Ecto neural progenitor cell (in vitro differentiated cells): Measurements from ENCODE around the gene FGR.
A peak's percentile ranks its signal among the peaks of the same experiment; 100 is the strongest.
"Not testable (repeated sequence)": the region's sequence is repeated elsewhere in the genome, so short reads cannot be mapped to it uniquely, and the experiment has no call there.

Experiments used
- DNase-seq: peaks from one replicate; pipeline ENCODE4 v3.0.0-alpha.2; 2018; ENCODE audit warnings: low spot score

Gene FGR

DNA sequence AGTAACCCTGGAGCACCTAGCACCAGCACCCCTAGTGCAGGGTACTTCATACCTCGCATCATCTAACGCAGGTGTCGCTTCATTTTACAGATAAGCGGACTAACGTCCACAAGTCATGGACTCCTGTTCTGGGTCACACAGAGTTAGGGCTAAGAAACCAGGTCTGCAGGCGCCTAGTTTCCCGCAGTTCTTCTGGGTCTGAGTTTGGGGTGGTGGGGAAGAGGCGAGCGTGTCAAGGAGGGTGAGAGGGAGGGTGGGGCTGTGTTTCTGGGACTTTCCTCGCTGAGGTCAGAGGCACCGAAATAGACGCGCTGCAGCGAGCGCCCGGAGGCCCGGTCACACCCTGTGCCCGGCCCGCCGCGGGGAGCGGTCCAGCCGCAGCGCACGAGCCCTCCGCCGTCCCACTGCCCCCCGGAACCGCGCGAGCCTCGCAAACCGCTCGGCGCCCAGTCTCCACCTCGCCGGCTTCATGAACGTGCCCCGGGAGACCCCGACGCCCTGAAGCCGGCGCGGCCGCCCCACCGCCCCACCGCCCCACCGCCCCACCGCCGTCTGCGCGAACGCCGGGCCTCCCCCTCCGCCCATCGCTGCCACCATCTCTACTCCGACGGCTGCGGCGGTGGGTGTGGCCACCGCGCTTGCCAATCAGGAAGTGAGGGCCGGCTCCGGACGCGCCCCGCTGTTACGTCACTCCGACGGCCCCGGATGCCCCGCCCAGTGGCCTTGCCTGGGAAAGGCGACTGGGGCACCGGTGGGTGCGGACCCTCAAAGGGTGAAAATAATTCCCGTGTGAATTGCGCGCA, 24.7 kb upstream of the FGR start:
- peak; percentile 94 for DNase-seq

- no peak for DNase-seq
Observed at GRCh38 chr1:27658951-27659496, 24.0 kb upstream of the FGR start.

DNA sequence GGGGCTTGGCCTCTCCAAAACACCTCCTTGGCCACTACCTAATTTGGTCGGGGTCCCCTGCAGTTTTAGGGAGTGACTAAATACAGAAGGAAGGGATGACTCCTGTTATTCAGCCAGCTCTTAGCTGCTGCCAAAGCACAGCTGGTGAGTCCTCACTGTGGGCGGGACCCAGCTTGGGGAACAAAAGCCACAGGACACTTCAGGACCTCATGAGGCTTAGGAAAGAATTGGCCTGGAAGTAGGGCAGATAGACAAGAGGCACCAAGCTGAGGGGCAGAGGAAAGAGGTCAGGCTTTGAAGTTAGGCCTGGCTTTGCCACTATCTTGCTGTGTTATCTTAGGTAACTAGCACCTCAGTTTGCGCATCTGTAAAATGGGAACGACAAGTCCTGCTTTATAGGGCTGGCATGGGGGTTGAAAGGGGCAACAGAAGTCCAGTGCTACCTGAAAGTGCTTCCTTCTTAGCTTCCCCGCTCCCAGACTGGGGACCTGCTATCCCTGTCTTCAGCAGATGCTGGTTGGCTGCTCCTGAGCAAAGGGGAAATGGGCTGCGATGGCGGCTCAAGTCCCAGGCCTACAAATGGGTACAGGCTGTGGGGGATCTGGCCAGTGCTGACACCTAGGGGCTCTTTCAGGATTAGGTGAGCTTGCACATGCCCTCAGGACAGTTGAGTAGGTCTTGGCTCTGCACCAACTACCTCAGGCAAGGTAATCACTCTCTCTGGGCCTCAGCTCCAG, 21.3 kb upstream of the FGR start:
- peak; percentile 66 for DNase-seq

DNA sequence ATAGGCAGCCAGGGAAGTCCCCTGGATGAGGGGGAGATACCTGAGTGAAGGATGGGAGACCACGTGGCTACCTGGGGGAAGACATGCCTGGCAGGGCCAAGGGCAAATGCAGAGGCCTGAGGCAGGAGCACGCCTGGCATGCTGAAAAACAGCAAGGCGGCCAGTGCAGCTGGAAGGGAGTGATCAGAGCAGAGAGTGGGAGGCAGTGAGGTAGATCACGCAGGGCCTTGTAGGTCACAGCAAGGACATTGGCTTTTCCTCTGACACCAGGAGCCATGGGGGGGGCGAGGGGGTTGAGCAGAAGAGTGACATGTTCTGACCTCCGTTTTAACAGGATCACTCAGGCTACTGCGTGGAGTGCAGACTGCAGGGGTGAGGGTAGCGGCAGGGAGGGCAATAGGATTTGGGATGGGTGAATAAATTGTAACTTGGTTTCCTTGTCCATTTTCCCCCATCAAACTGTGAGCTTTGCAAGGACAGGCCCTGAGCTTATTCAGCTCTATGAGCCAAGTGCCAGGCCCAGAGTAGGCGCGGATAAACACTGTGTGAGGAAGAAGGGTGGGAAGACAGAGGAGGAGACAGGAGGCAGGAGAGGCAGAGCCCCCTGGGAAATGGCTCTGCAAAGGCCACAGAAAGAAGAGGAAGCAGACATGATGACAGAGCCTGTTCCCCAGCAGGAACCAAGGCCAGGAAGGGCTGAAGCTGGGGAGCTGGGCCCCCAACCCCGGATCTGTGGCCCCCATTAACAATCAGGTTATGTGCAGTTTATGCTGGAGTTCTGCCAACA, 20.4 kb upstream of the FGR start:
- DNase-seq, result no peak

DNA sequence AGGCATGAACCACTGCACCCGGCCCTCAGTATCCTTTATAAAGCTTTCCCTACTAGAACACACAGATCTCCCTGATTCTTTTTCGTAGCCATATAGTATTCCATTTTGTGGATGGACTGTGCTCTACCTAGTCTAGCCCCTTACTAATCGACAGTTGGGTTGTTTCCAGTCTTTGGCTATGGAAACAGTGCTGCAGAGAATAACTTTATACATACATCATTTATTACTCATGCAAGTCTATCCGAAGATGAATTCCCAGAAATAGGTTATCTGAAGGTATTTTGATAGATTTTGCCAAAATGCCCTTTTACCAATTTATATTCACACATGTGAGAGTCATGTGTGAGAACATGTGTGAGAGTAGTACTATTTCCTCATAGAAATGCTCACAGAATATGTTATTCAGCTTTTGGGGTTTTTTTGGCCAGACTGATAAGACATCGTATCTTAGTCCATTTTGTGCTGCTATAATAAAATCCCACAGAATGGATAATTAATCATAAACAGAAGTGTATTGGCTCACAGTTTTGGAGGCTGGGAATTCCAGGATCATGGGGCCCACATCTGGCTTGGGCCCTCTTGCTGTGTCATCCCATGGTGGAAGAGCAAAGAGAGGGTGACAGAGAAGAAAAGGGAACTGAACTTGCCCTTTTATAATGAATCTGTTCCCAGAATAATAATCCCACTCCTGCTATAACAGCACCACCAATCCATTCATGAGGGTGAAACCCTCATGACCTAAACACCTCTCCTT, 17.3 kb upstream of the FGR start:
- no peak for DNase-seq

- no peak for DNase-seq
Observed at GRCh38 chr1:27650539-27651175, 15.7 kb upstream of the FGR start.

GRCh38 chr1:27650171-27650538, 15.2 kb upstream of the FGR start:
- DNase-seq, result no peak

GRCh38 chr1:27649306-27649635, 14.3 kb upstream of the FGR start:
- DNase-seq, result no peak

DNA sequence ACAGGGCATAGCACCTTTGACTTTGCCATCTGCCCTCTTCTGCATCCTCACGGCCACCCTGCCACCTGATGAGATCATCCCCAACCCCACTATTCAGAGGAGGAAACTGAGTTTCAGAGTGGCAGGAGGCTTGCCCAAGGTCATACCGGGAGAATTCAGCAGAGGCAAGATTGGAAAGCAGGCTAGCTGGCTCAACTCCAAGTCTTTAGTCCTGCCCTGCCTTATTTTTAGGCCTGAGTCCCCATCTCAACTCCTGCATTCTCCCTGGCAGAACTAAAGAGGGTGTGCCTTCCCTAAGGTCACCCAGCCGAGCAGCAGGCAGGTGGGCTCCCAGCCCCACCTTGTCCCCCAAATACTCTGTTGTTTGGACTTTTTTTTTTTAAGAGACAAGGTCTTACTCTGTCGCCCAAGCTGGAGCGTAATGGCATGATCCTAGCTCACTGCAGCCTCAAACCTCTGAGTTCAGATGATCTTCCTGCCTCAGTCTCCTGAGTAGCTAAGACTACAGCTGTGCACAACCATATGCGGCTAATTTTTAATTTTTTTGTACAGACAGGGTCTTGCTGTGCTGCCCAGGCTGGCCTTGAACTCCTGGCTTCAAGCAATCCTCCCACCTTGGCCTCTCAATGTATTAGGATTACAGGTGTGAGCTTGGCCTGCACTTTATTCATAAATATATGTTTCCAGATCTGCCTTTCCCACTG, 13.8 kb upstream of the FGR start:
- DNase-seq, result no peak

GRCh38 chr1:27647328-27647727, 12.3 kb upstream of the FGR start:
- no peak for DNase-seq

DNA sequence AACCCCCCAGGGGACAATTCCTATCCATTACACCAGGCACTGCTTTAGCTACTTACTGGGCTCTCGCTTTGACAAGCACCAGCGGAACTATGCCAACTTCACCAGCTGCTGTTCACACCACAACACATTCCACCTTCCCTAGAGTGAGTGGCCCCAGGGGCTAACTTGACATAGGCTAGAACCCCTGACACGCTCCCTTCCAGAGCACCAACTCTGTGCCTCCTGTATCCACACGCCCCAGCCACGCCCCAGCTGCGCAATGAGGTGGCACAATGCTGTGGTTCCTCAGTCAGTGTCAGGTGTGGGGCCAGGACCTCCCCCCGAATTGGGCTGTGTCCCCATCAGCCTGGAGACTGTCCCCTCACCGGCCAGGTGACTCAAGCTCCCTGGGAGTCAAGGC, 11.7 kb upstream of the FGR start:
- no peak for DNase-seq

GRCh38 chr1:27645071-27645415, 10.1 kb upstream of the FGR start:
- DNase-seq, result no peak

DNA sequence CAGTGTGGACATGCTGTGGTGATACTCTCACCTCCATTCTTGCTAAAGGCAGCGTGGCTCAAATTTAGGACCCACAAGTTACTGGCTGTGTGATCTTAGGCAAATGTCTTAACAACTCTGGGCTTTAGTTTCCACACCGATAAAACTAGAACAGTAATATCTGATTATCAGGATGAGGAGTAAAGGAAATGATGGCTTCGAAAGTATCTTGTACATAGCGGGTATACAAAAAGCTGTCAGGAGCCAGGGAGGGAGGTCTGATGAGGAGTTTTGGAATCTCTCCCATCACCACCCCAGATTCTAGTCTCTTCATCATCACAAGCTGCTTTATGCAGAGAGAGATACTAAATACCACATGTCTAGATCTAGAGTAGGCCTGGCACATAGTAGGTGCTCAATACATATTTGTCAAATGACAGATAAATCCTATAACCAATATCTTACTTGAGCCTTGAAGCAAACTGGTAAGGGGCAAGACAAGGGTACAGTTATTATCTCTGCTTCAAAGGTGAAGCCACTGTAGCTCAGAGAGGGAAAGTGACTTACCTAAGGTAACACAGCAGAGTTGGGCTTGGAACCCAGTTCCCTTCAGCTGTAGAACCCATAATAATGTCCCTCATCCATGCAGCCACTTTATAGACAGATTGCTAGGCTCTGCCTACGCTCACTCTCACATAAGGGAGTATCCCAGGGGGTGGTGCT, 9.5 kb upstream of the FGR start:
- DNase-seq, result no peak

DNA sequence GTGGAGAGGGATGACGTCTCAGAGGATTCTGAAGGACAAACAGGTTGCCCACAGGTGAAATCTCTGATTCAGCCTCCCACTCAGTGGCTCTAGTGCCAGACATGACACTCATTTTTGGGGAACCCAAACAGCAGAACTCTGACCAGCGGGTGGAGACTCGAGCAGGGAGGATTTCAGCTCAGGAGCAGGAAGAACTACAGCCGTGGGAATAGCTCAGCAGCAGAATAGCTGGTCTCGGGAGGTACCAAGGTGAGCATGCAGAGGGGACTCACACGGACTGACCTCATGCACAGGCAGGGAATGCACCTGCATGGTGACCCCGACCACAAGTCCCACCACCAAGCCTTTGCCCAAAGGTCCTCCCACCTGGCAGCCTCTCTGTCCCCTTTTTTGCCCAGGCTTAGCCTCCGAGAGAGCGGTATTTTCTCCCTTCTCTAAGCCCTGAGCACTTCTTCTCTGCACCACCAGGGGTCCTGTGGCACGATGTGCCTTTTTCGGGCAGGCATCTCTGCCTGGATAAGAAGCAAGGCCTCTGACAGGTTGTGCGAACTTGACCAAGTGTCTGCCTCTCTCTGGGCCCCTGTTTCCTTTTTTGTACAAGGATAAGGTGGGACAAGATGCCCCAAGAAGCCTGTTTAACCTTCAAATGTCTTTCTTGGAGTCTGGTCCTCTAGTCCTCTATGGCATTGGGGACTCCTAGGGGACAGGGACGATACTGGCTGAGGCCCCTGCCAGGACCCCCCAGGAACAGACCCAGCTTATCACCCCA, 8.8 kb upstream of the FGR start:
- DNase-seq, result peak; percentile 60

- not testable (repeated sequence) for DNase-seq
Observed at GRCh38 chr1:27640514-27640913, 5.5 kb upstream of the FGR start.

- no peak for DNase-seq
Observed at GRCh38 chr1:27638805-27639204, 3.8 kb upstream of the FGR start.

GRCh38 chr1:27638047-27638734, 3.2 kb upstream of the FGR start:
- no peak for DNase-seq

DNA sequence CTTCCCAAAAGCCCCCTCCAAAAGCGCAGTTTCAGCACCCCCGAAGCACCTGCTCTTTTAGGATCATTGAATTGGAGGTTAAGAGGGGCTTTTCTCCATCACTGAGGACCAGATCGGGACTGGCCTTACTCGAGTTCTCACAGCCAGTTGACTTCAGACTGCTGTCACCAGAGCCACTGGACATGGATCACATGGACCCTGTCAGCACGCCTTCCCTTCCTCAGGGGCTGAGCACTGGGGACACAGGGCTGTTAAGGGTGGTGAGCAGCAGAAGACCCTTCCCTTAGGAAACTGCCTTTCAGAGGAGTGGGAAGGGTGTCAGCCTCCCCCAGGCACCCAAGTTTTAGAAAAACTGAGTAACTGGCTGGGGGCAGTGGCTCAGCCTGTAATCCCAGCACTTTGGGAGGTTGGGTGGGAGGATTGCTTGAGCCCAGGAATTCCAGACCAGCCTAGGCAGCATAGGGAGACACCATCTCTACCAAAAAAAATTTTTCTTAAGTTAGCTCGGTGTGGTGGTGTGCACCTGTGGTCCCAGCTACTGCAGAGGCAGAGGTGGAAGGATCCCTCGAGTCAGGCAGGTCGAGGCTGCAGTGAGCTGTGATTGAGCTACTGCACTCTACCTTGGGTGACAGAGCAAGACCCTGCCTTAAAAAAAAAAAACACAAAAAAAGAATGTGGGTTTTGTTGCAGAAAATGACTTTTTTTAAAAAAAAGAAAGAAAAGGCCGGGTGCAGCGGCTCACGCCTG, 584 bp upstream of the FGR start:
- DNase-seq, result no peak
